HepG2 (cell line): Measurements from ENCODE around the gene FUT1. TPM values are rescaled to one million over a fixed set of nuclear protein-coding genes. Genes with fewer than 3 reads are reported as not detected.

Experiments used
- BHLHE40 ChIP-seq: IDR thresholded peaks from 2 replicates; pipeline ENCODE4 v1.6.1; 2011; ENCODE audit warnings: low read length, improper control_type of control experiment
- CENPBD1 ChIP-seq: sonication (generic); formaldehyde crosslinking; IDR thresholded peaks from 2 replicates; pipeline ENCODE4 v1.8.0; 2022; ENCODE audit warnings: missing genetic modification reagents, low read depth, mild to moderate bottlenecking, borderline replicate concordance
- DMTF1 ChIP-seq: sonication (generic); formaldehyde crosslinking; IDR thresholded peaks from 2 replicates; pipeline ENCODE4 v1.4.0; 2020; ENCODE audit warnings: mild to moderate bottlenecking, missing genetic modification reagents
- GABPB1 ChIP-seq: IDR thresholded peaks from 2 replicates; pipeline ENCODE4 v1.6.1; 2016; ENCODE audit warnings: mild to moderate bottlenecking, missing genetic modification reagents, moderate library complexity, missing compliant biosample characterization
- HBP1 ChIP-seq: IDR thresholded peaks from 2 replicates; pipeline ENCODE4 v1.6.1; 2016; ENCODE audit warnings: low read depth, control low read depth
- HOXA5 ChIP-seq: sonication (generic); formaldehyde crosslinking; IDR thresholded peaks from 2 replicates; pipeline ENCODE4 v1.4.0; 2020; ENCODE audit warnings: missing genetic modification reagents
- IRX3 ChIP-seq: sonication (generic); formaldehyde crosslinking; IDR thresholded peaks from 2 replicates; pipeline ENCODE4 v1.8.1; 2023; ENCODE audit warnings: mild to moderate bottlenecking, low read depth, missing genetic modification reagents, borderline replicate concordance
- MED8 ChIP-seq: sonication (generic); formaldehyde crosslinking; IDR thresholded peaks from 2 replicates; pipeline ENCODE4 v1.8.1; 2023; ENCODE audit warnings: mild to moderate bottlenecking, missing genetic modification reagents; ENCODE audit not compliant: insufficient replicate concordance
- REST ChIP-seq, 2 experiments: IDR thresholded peaks; 2 replicates each; pipeline ENCODE4 v1.6.1; 2011 to 2012; ENCODE audit warnings: low read length in 2 of 2, borderline replicate concordance in 1 of 2, low read depth in 1 of 2, mild to moderate bottlenecking in 1 of 2, moderate library complexity in 1 of 2
- ZNF224 ChIP-seq: sonication (generic); formaldehyde crosslinking; IDR thresholded peaks from 2 replicates; pipeline ENCODE4 v1.5.0; 2020; ENCODE audit warnings: mild to moderate bottlenecking, missing genetic modification reagents
- ZNF446 ChIP-seq: sonication (generic); formaldehyde crosslinking; IDR thresholded peaks from 2 replicates; pipeline ENCODE4 v1.5.0; 2020; ENCODE audit warnings: mild to moderate bottlenecking, missing genetic modification reagents
- ZNF773 ChIP-seq: sonication (generic); formaldehyde crosslinking; IDR thresholded peaks from 2 replicates; pipeline ENCODE4 v1.4.0; 2020; ENCODE audit warnings: missing genetic modification reagents, borderline replicate concordance
- ZNF788 ChIP-seq: sonication (generic); formaldehyde crosslinking; IDR thresholded peaks from 2 replicates; pipeline ENCODE4 v1.5.0; 2020; ENCODE audit warnings: mild to moderate bottlenecking, missing genetic modification reagents, borderline replicate concordance
- ZNF891 ChIP-seq: sonication (generic); formaldehyde crosslinking; IDR thresholded peaks from 2 replicates; pipeline ENCODE4 v1.5.0; 2020; ENCODE audit warnings: mild to moderate bottlenecking, missing genetic modification reagents
- polyA plus RNA-seq, 8 experiments: library from polyadenylated mRNA; depleted of rRNA in 3 of 8; stranded (reverse) in 7 of 8; unstranded in 1 of 8; fragments of >200 nt; fragmentation: Illumina TruSeq in 4 of 8; extraction: Trizol in 4 of 8; gene quantifications; 2 replicates each; pipeline versions ENCODE4 v1.2.1 to v1.2.3, GENCODE V29; 2011 to 2016; ENCODE audit warnings: low read depth in 4 of 8, missing spikeins in 1 of 8, mixed read lengths in 1 of 8; ENCODE audit not compliant: insufficient read depth in 1 of 8
- total RNA-seq, 5 experiments: library from RNA; depleted of rRNA; stranded (reverse); fragments of >200 nt; fragmentation: Illumina TruSeq; extraction: Trizol; gene quantifications; 2 replicates each; pipeline ENCODE4 v1.2.3, GENCODE V29; 2016; ENCODE audit warnings: low read depth in 1 of 5
- TF ChIP-seq, protein P1 (sequence below): sonication (generic); formaldehyde crosslinking; IDR thresholded peaks from 2 replicates; pipeline ENCODE4 v1.4.0; 2020; ENCODE audit warnings: missing genetic modification reagents
- TF ChIP-seq, protein P2 (sequence below): IDR thresholded peaks from 2 replicates; pipeline ENCODE4 v1.6.1; 2016

FUT1 gene
- total and polyA plus RNA-seq, 2 of the 13 experiments (the other 11 are each of a cell fraction or from before 2014, with no cell fraction given): 0.07 to 1.1 TPM

- TF ChIP-seq ZNF446 (CRISPR knock-in tag) (0 out of 2 replicates have a peak, but pooled peaks have one; percentile 30), HOXA5 (CRISPR knock-in tag) (0 out of 2 replicates have a peak, but pooled peaks have one; percentile 66), REST (IDR thresholded peaks at IDR 0.05; ENCODE audit: borderline replicate concordance in 1 of 2, low read depth in 1 of 2, low read length in 2 of 2) (no peak), MED8 (no peak), ZNF891 (CRISPR knock-in tag) (no peak), IRX3 (CRISPR knock-in tag) (peak; percentile 95; the same call in 1 of the 2 replicates), BHLHE40 (peak; percentile 53; the same call in 1 of the 2 replicates), DMTF1 (CRISPR knock-in tag) (no peak), HBP1 (CRISPR knock-in tag) (no peak), ZNF224 (CRISPR knock-in tag) (no peak), GABPB1 (CRISPR knock-in tag) (peak; percentile 20), CENPBD1 (CRISPR knock-in tag) (no peak; the same call in 1 of the 2 replicates), ZNF773 (CRISPR knock-in tag) (no peak; the same call in 1 of the 2 replicates), ZNF788 (CRISPR knock-in tag) (no peak)
- TF ChIP-seq, protein P1, sequence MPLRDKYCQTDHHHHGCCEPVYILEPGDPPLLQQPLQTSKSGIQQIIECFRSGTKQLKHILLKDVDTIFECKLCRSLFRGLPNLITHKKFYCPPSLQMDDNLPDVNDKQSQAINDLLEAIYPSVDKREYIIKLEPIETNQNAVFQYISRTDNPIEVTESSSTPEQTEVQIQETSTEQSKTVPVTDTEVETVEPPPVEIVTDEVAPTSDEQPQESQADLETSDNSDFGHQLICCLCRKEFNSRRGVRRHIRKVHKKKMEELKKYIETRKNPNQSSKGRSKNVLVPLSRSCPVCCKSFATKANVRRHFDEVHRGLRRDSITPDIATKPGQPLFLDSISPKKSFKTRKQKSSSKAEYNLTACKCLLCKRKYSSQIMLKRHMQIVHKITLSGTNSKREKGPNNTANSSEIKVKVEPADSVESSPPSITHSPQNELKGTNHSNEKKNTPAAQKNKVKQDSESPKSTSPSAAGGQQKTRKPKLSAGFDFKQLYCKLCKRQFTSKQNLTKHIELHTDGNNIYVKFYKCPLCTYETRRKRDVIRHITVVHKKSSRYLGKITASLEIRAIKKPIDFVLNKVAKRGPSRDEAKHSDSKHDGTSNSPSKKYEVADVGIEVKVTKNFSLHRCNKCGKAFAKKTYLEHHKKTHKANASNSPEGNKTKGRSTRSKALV (CRISPR knock-in tag): no peak
- TF ChIP-seq, protein P2, sequence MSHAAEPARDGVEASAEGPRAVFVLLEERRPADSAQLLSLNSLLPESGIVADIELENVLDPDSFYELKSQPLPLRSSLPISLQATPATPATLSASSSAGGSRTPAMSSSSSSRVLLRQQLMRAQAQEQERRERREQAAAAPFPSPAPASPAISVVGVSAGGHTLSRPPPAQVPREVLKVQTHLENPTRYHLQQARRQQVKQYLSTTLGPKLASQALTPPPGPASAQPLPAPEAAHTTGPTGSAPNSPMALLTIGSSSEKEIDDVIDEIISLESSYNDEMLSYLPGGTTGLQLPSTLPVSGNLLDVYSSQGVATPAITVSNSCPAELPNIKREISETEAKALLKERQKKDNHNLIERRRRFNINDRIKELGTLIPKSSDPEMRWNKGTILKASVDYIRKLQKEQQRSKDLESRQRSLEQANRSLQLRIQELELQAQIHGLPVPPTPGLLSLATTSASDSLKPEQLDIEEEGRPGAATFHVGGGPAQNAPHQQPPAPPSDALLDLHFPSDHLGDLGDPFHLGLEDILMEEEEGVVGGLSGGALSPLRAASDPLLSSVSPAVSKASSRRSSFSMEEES (CRISPR knock-in tag): no peak
Measured at GRCh38 chr19:48738557-48739403, 13.7 kb downstream of the FUT1 start (continued).
